K562 (cell line): Measurements from ENCODE around the gene SNX17. TPM values are rescaled to one million over a fixed set of nuclear protein-coding genes. Genes with fewer than 3 reads are reported as not detected.

Source experiments
- CCAR2 ChIP-seq: fragments of 200-400 bp; formaldehyde crosslinking; IDR thresholded peaks from 2 replicates; pipeline ENCODE4 v1.6.1; 2017; ENCODE audit warnings: mild to moderate bottlenecking, low read depth, low read length
- FOXP4 ChIP-seq: sonication (generic); formaldehyde crosslinking; IDR thresholded peaks from 2 replicates; pipeline ENCODE4 v1.8.0; 2022; ENCODE audit warnings: mild to moderate bottlenecking, missing genetic modification reagents, borderline replicate concordance
- HDAC2 ChIP-seq: fragments of 450-650 bp; IDR thresholded peaks from 2 replicates; pipeline ENCODE4 v1.6.1; 2016; ENCODE audit warnings: mild to moderate bottlenecking
- HNRNPUL1 ChIP-seq: fragments of 200-400 bp; formaldehyde crosslinking; IDR thresholded peaks from 2 replicates; pipeline ENCODE4 v1.6.1; 2017; ENCODE audit warnings: low read length
- LARP7 ChIP-seq: fragments of 450-650 bp; IDR thresholded peaks from 2 replicates; pipeline ENCODE4 v1.6.1; 2016
- NR3C1 ChIP-seq: sonication (generic); formaldehyde crosslinking; IDR thresholded peaks from 2 replicates; pipeline ENCODE4 v1.8.1; 2022; ENCODE audit warnings: missing genetic modification reagents
- SMARCC2 ChIP-seq: fragments of 450-650 bp; IDR thresholded peaks from 2 replicates; pipeline ENCODE4 v1.6.1; 2017; ENCODE audit warnings: antibody characterized with exemption, moderate library complexity, mild to moderate bottlenecking, low read depth
- SRSF9 ChIP-seq: fragments of 200-400 bp; formaldehyde crosslinking; IDR thresholded peaks from 2 replicates; pipeline ENCODE4 v1.6.1; 2017; ENCODE audit warnings: low read depth, low read length, borderline replicate concordance
- TBP ChIP-seq: optimal IDR thresholded peaks from 2 replicates; pipeline ENCODE3; 2011; ENCODE audit warnings: low read depth, low read length, improper control_type of control experiment
- ZNF140 ChIP-seq: fragments of 250-450 bp; sonication (Bioruptor Pico); IDR thresholded peaks from 2 replicates; pipeline ENCODE4 v1.8.0; 2021; ENCODE audit warnings: moderate library complexity, mild to moderate bottlenecking, inconsistent platforms
- ZNF512 ChIP-seq: IDR thresholded peaks from 2 replicates; pipeline ENCODE4 v1.6.1; 2016; ENCODE audit warnings: missing genetic modification characterization, missing compliant biosample characterization
- polyA plus RNA-seq, 8 experiments: library from polyadenylated mRNA; depleted of rRNA in 4 of 8; stranded (reverse) in 5 of 8; unstranded in 3 of 8; fragments of >200 nt; fragmentation: Nextera tagmentation in 2 of 8; fragmentation: Illumina TruSeq in 1 of 8; extraction: Ambion mirVana in 2 of 8; extraction: Trizol in 1 of 8; gene quantifications; 2 replicates each; pipeline versions ENCODE4 v1.2.1 to v1.2.3, GENCODE V29; 2011 to 2014; ENCODE audit warnings: inconsistent platforms in 1 of 8, missing spikeins in 1 of 8
- total RNA-seq, 7 experiments: library from RNA; depleted of rRNA in 6 of 7; stranded (reverse); fragments of >200 nt in 6 of 7; fragmentation: Illumina TruSeq in 2 of 7; extraction: Trizol in 2 of 7; gene quantifications; 2 replicates each; pipeline versions ENCODE4 v1.2.1 to v1.2.3, GENCODE V29; 2011 to 2021; ENCODE audit warnings: low replicate concordance in 1 of 7
- TF ChIP-seq, protein P1 (sequence below), 2 experiments: fragments of 450-650 bp in 1 of 2; sonication (generic) in 1 of 2; formaldehyde crosslinking in 1 of 2; IDR thresholded peaks; 2 replicates each; pipeline versions ENCODE4 v1.7.1 to v1.9.0; 2016 to 2022; ENCODE audit warnings: inconsistent platforms in 1 of 2, mild to moderate bottlenecking in 1 of 2, missing genetic modification reagents in 1 of 2

Gene SNX17
- total and polyA plus RNA-seq, 9 of the 15 experiments (the other 6 are each of a cell fraction or from before 2014, with no cell fraction given), result 3.0 to 75.7 (median 54.6) TPM

DNA sequence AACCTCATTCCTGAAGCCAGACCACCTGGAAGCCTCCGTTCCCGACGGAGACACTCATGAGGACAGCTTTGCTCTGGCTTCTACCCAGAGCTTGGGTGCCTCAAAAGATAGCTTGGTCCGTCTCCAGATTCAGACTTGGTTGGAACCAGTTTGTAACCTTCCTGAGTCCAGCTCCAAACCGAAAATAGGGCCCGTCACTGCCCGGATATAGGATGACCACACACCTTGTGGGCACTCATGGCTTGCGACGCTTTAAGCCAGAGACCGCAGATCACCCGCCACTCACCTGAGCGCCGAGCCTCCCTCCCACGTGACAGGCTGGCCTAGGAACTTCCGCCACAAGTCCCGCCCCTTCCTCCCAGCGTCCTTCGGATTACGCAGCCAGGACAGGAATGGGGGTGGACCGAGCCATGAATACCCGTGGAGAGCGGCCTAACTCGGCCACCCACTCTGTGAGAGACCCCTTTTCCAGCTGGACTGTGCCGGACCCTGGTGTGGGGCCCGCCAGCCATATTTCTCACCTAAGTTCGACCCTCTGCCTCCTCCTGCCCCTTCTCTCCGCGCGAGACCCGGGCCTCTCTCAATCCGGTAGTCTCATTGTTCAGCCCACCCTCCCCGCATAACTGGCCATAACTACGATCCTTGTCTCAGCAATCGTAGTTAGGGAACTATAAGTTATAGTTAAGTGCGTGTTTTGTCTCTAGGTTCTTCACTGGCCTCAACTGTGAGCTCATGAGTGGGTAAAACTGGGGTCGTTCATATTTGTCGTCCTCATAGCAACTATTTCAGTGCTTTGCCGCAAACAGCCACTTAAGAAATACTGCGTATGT is 47.4 kb upstream of the SNX17 start, which contains the start of gene MPV17 (continued):
- TF ChIP-seq ZNF512 (no peak), HNRNPUL1 (no peak), SRSF9 (no peak), SMARCC2 (no peak), CCAR2 (no peak), TBP (peak; percentile 80), HDAC2 (peak; percentile 85; the same call in 1 of the 2 replicates), FOXP4 (CRISPR knock-in tag) (peak; percentile 90; the same call in 1 of the 2 replicates), LARP7 (no peak), NR3C1 (no peak), ZNF140 (CRISPR knock-in tag) (no peak)
- TF ChIP-seq, protein P1, sequence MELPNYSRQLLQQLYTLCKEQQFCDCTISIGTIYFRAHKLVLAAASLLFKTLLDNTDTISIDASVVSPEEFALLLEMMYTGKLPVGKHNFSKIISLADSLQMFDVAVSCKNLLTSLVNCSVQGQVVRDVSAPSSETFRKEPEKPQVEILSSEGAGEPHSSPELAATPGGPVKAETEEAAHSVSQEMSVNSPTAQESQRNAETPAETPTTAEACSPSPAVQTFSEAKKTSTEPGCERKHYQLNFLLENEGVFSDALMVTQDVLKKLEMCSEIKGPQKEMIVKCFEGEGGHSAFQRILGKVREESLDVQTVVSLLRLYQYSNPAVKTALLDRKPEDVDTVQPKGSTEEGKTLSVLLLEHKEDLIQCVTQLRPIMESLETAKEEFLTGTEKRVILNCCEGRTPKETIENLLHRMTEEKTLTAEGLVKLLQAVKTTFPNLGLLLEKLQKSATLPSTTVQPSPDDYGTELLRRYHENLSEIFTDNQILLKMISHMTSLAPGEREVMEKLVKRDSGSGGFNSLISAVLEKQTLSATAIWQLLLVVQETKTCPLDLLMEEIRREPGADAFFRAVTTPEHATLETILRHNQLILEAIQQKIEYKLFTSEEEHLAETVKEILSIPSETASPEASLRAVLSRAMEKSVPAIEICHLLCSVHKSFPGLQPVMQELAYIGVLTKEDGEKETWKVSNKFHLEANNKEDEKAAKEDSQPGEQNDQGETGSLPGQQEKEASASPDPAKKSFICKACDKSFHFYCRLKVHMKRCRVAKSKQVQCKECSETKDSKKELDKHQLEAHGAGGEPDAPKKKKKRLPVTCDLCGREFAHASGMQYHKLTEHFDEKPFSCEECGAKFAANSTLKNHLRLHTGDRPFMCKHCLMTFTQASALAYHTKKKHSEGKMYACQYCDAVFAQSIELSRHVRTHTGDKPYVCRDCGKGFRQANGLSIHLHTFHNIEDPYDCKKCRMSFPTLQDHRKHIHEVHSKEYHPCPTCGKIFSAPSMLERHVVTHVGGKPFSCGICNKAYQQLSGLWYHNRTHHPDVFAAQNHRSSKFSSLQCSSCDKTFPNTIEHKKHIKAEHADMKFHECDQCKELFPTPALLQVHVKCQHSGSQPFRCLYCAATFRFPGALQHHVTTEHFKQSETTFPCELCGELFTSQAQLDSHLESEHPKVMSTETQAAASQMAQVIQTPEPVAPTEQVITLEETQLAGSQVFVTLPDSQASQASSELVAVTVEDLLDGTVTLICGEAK (IDR thresholded peaks at IDR 0.05), result peak; percentile 92
- TF ChIP-seq, protein P1 (CRISPR knock-in tag; IDR thresholded peaks at IDR 0.05), result no peak
